ENCODE data around the gene LARGE1. TPM values are rescaled to one million over a fixed set of nuclear protein-coding genes. Genes with fewer than 3 reads are reported as not detected.

Gene LARGE1
- total RNA-seq, 1 experiment from 2014 or later: 2.5 TPM

GRCh38 chr22:33737662-33738061, 182.6 kb downstream of the LARGE1 start:
- Histone ChIP-seq H3K4me1 (ENCODE audit: control insufficient read depth, insufficient read depth, low read length) (no peaks in the 10 kb centered on the region), H3K27ac (ENCODE audit: low read length) (no peak overlapping the region), H3K4me3 (ENCODE audit: low read depth in 2 of 2, low read length in 2 of 2) (no peak overlapping the region), H3K27me3 (ENCODE audit: control insufficient read depth, insufficient read depth, low read length) (no peaks in the 10 kb centered on the region), H3K36me3 (ENCODE audit: control insufficient read depth, insufficient read depth, low read length) (no peaks in the 10 kb centered on the region), H3K9me3 (ENCODE audit: control insufficient read depth, insufficient read depth, low read depth, low read length) (no peaks in the 10 kb centered on the region)
- TF ChIP-seq REST (IDR thresholded peaks at IDR 0.05; ENCODE audit: insufficient read depth in 1 of 2, low read depth in 2 of 2, low read length in 1 of 2) (no peak), TCF7L2 (IDR thresholded peaks at IDR 0.05; ENCODE audit: low read depth, low read length) (no peak), CTCF (IDR thresholded peaks at IDR 0.05) (no peak), SIN3A (IDR thresholded peaks at IDR 0.05; ENCODE audit: borderline replicate concordance, insufficient read depth, low read depth, low read length) (no peak), POLR2AphosphoS5 (IDR thresholded peaks at IDR 0.05; ENCODE audit: low read depth, low read length) (no peak)
- POLR2A ChIA-PET: no interaction called here
- CTCF ChIA-PET: no interaction called here
- in situ Hi-C loops (cut with HindIII; ENCODE audit: low pct_unique_long_range_greater_than_20kb, low sequenced_read_pairs) (no loop called here), intact Hi-C loops (cut with micrococcal nuclease; ENCODE audit: unreplicated experiment) (no loop called here)
- BruUV-seq (replicated peaks): no TSS peak
- DNase-seq (ENCODE audit: low read depth, low spot score): no peak
- no peak for ATAC-seq

- TF ChIP-seq POLR2AphosphoS5 (IDR thresholded peaks at IDR 0.05; ENCODE audit: low read depth, low read length) (no peak), CTCF (IDR thresholded peaks at IDR 0.05) (no peak), SIN3A (IDR thresholded peaks at IDR 0.05; ENCODE audit: borderline replicate concordance, insufficient read depth, low read depth, low read length) (no peak), REST (IDR thresholded peaks at IDR 0.05; ENCODE audit: insufficient read depth in 1 of 2, low read depth in 2 of 2, low read length in 1 of 2) (no peak), TCF7L2 (IDR thresholded peaks at IDR 0.05; ENCODE audit: low read depth, low read length) (no peak)
- CTCF ChIA-PET: no interaction called here
- H3K9me3 ChIP-seq (ENCODE audit: control insufficient read depth, insufficient read depth, low read depth, low read length): no peaks in the 10 kb centered on the region
- no peaks in the 10 kb centered on the region for H3K36me3 ChIP-seq (ENCODE audit: control insufficient read depth, insufficient read depth, low read length)
- no TSS peak for BruUV-seq (replicated peaks)
- in situ Hi-C loops (cut with HindIII; ENCODE audit: low pct_unique_long_range_greater_than_20kb, low sequenced_read_pairs) (no loop called here), intact Hi-C loops (cut with micrococcal nuclease; ENCODE audit: unreplicated experiment) (no loop called here)
- H3K27me3 ChIP-seq (ENCODE audit: control insufficient read depth, insufficient read depth, low read length): no peaks in the 10 kb centered on the region
- ATAC-seq (no peak), DNase-seq (ENCODE audit: low read depth, low spot score) (no peak)
- H3K4me1 ChIP-seq (ENCODE audit: control insufficient read depth, insufficient read depth, low read length): no peaks in the 10 kb centered on the region
- H3K4me3 ChIP-seq (ENCODE audit: low read depth in 2 of 2, low read length in 2 of 2): no peak overlapping the region
- H3K27ac ChIP-seq (ENCODE audit: low read length): no peak overlapping the region
- POLR2A ChIA-PET: no interaction called here
These were observed 184.3 kb downstream of the LARGE1 start for GRCh38 chr22:33735978-33736377.

All from Panc1 (cell line).